GM19035 (cell line): Measurements from ENCODE around the gene KCTD18.

ENCODE experiments used
- ATAC-seq: cut with Tn5 transposase; IDR thresholded peaks from one replicate; pipeline ENCODE4 v1.9.1; 2021; ENCODE audit not compliant: unreplicated experiment

KCTD18 gene

DNA sequence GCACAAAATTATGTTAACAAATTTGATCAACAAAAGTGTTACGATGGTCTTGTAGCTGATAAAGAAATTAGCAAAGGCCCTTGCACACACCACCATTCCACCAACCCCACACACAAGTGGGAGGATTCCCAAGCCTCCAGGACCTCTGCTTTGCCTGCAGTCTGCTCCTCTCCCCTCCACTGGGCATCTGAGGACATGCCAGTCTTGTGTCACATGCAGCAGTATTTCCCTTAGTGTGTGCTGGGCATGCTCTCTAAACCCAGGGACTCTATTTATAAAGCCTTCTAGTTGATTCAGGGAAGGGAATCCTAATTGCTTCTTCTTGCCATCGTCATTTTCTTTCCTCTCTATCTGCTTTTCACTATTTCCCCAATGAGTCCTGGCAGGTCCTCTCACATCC is 53.3 kb downstream of the KCTD18 start:
- ATAC-seq: no peak

DNA sequence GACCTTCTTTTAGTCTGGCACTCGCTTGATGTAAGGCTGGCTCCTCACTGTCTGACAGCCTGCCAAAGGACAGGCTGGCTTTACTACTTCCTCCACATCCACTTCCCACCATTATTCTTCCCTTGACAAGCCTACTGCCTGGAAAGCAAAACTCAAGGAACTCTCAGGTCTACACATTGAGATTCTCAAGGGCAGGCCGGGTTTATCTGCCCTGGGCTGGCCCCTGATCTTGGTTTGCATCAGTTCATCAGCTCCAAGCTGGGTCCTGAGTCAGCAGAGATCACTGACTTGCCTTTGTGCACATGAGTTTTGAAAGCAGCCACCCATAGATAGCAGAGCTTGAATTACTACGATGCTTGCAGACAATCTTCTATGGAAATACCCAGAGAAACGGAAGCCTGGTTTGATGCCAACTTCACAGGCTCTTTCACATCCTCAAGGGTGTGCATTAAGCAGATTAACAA is 53.9 kb downstream of the KCTD18 start:
- ATAC-seq: peak; percentile 31

DNA sequence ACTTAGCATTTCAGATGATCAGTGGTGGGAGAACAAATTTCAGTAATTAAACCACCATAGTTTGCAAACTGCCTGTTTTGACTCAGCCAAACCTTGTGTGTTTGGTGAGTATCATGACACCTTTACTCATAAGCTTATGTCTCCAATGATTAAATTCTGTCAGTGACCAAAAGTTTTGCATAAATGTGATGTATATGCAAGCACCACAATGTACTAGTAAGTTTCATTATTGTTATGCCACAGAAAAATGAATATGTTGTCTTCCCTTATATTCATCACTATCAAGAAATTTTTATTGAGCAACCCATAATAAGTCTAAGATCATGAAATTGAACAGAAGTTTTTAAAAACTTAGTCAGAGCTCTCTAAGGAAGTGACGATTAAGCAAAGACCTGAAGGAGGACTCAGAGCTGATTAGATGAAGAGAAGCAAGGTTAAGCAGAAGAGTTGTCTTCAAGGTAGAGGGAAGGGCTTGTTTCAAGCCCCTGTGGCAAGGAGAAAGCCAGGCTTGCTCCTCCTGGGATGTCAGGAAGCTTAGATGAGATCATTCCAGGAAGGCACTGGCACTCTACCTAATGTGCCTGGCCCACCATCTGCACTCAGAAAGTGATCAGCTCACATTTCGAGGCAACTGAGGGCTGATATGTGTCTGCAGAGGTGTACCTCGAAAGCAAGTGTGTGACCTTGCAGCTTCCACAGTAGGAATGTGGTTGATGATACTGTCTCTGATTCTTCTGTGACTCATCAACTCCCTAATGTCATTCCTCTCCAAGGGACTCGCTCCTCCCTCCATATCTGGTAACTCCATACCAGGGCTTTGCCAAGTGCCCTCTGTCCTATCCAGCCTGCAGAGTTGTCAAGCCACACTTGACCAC is 54.7 kb downstream of the KCTD18 start:
- peak; percentile 89 for ATAC-seq

DNA sequence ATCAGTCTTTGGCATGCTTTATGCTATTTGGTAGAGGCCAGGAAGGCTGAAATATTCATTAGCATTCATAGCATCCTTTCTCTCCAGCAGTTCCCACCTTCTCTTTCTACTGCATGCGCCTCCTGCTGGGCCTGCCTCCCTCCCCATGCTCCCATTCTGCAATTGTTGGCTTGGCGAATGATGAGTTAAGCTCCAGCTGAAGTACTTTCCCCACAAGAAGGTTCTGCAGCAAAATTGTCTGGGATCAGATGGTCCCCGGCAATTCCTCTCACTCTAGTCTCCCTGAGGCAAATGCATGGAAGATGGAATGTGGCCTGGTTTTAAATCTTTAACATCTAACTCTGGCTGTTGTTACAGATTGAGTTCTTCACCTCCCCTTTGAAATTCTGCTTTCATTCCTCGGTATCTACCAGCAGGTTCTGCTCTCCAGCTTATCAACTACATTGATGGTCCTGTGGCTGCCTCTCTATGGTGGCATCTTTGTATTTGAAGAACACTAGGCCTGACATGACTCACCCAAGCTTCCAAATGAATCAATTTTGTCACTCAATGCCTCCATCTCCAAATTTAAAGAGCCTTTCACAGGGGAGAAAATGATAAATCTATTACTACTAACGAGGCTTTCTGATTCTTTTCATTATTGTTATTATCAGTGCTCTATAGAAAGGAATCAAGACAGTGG is 55.9 kb downstream of the KCTD18 start:
- no peak for ATAC-seq

DNA sequence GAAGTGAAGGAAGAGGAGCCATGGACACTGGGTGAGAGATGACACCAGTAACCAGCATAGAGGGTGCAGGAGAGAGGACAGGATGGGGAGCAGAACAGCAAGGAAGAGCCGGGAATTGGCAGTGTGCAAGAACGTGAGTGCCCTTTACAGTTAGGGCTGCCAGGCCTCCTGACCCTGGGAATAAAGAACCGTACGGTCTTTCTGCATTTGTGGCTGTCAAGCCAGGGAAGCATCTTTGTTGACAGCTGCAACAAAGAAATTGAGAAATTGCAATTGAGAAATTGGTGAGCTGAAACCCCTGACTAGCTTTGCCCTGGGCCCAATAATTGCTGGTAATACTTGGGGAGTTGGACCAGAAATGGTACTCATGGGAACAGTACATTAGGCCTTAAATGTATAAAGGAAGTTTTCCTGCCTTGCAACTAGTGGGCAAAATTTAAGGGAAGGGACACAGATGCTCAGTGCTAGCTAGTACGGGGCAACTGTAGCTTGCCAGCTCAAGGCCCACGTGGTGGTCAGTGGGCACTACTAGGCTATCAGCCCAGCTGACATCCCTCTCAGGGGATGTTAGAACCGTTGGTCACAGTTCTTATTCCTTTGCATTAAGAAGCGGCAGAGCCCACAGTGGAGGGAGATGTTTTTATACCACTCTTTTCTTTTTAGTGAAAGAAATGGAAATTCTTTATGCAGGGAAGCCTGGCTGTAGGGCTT is 56.6 kb downstream of the KCTD18 start:
- no peak for ATAC-seq

DNA sequence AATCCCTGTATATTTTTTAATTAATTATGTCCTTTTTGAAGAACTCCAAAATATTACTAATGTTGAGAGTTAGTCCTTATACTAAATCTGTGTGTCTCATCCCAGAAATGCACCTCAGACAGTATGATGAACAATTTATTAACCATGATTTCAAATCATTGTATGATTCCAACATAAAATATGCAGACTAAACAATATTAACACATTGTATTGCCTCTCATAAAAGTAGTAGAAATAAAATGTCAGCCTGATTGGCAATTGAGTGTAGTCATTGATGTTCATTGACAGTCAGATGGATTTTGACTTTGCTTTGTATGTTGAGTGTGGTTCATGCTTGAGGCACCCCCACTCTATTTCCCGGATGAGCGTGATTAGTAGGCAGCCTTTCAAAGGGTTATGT is 57.5 kb downstream of the KCTD18 start:
- ATAC-seq: no peak

DNA sequence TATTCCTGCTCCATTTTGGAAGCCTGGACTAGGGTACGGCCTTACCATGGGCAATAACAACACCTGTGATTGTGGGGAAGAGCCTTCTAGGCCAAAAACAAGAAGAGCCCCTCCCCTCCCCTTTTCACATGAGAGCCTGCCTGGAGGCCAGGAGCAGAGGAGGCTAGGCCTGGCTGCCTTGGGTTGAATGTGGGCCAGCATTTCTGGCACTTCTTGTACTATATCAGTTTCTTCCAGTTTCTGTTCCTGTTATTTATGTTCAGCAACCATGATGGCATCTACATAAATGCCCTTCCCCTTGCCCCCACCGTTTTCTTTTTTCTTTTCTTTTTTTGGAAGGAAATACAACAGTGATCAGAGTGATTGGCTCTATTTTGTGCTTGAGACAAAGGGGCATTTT is 58.4 kb downstream of the KCTD18 start:
- ATAC-seq: no peak

DNA sequence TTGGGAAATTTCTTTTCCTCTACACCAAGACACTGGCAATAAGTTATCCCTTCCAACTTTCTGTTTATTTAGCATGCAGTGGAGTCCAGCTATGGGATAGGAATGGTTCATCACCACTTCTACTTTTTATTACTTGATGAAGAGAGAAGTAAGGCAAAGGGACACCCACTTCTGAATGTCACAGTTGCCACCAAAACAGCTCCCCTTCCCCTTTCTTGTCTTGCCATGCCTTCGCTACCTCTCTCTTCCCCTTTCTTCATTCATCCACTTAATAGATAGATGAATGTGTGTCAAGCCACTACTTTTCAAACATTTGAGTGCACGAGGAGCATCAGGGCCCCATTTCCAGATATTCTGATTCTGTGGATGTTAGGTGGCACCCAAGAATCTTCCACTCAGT is 59.6 kb downstream of the KCTD18 start:
- ATAC-seq: no peak

DNA sequence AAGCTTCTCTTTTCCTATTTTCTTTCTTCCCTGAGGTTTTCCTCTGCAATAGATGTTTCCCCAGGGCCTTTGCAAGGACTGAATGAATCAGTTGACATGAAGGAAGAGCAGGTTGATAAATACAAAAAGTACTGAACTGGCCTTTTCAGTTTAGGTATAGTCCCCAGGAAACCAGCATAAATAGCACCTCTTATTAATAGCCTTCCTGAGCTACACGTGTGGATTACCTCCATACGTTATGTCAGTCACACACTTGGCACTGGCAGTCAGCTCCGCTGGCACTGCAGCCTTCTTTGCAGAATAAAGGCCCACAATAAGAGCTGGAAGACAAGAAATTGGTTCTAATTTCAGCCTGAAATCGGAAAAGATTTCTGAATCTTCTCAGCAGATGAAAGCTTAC is 60.7 kb downstream of the KCTD18 start:
- ATAC-seq: no peak

DNA sequence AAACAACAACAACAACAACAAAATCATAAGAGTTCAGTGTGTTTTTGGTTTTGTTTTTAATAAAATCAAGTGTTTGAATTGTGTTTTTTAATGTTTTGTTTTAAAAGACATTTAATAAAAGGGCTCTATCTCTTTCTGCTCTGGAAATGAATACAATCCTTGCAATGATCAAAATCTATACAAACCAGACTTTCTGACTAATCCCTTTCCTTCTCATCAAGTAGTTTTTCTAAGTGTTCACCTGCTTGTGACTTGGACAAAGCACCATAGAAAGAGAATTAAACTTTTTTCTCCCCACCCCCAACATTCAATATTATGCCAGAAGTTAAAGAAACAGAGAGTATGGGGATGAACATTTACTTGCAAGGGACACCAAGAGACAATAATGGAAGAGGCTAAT is 61.4 kb downstream of the KCTD18 start:
- no peak for ATAC-seq

DNA sequence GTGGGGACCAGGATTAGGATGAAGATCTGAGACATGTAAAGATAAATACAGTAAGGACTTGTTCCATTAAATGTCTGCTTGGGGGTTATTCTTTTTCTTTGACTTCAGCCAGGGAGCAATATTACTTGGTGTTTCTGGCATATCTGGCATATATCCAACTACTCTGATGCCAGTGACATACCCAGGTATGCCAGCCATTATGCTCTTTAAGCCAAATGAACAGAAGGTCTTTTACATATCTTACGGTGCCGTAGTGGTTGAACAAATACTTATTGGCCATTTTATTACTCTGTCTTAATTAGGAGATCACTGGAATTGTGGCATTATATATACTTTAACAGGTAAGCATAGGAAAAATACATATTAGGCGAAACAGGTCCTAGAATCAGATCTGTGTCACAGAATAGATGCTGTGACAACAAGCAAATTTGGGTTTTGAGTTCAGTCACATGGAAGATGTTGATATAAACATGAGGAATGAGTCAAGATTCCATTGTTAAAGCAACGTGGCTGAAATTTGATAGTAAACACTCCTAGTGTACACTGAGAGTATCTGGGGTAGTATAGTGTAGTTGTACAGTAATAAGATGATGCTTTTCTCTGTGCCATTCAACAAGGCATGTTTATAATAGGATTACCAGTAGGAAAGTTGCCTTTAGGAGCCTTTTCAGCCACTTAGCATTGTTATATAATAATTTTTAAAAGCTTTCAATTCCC is 62.6 kb downstream of the KCTD18 start:
- no peak for ATAC-seq

DNA sequence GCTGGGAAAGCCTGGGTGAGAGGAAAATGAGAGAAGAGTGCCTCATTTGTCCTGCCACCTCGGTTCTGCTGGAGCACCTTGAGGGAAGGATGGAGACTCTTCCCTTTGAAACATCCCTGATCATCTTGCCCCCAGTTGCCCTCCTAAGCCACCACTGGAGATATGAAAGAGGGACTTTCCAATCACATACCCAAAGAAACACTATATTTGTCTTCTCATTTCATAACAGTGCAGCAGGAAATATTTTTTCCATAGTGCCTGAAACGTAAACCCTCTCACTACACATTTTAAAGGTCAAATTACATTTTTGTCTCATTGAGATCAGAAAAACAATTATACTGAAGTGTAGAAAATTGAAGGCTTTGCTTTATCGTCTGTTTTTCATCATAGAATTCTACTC is 63.3 kb downstream of the KCTD18 start:
- ATAC-seq: no peak

DNA sequence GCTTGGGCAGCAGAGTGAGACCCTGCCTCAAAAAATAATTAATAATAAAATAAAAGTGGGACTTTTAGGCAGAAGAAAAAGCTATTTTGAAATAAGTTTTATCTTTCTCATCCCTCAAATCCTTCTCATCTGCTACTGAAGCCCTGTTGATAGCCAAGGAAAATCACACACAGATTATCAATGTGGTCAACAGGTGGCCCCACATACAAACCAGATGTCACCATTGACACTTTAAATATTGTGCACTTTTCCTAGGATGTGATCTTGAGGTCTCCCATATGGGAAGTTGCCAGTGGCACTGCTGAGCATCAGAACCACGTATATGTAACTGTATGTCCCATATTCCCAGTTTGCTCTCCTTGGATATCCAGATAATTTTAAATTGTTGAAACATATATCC is 64.6 kb downstream of the KCTD18 start:
- ATAC-seq: no peak

DNA sequence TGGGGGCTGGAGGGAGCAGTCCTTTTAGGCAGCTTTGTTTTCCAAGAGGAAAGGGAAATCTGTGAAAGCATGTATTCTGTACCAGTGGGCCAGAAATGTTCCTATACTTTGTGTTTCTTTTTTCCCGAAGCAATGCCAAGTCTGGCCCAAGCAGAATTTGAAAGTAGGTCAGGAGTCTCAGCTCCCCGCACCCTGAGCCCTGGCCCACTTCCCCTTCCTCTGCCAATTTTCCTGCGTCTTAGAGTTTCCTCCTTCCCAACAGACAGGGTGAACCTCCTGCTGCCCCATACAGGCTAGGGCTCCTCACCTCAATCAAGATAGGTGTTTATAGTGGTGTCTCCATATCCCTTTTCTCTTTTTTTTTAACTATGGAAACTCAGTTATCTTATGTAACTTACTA is 65.3 kb downstream of the KCTD18 start:
- ATAC-seq: no peak

DNA sequence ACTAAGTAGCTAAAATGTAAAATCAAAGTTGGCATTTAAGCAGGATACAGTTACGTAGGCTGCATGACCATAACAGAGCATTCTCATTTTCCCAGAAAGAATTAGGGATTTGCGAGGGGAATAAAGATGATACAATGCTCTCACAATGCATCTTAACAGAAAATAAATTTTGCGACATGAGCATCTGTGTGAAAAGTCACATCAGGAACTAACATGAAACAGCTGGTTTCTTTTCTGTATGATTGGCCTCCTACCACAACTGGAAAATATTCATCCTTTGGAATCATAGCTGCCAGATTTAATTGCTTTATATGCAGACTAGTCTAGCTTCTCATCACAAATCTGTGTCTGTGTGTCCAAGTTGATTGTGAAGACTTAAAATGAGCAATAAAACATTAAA is 66.0 kb downstream of the KCTD18 start:
- no peak for ATAC-seq

DNA sequence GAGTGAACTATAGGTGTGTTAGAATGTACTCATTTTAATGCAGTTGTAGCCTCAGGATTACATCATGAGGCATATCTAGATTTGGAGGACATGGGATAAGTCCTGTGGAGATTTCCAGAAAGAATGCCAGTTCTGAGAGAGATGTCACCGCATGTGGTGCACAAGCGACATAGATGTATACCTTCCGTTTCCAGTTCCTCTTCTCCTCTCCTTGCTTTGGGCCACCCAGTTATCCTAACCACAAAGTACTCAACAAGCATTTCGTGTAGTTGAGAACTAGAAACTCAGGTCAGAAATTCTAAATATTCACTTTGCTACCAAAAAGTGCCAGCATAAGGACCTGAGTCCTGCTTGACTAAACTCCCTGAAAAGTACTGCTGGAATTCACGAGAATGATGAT is 66.5 kb downstream of the KCTD18 start:
- no peak for ATAC-seq

DNA sequence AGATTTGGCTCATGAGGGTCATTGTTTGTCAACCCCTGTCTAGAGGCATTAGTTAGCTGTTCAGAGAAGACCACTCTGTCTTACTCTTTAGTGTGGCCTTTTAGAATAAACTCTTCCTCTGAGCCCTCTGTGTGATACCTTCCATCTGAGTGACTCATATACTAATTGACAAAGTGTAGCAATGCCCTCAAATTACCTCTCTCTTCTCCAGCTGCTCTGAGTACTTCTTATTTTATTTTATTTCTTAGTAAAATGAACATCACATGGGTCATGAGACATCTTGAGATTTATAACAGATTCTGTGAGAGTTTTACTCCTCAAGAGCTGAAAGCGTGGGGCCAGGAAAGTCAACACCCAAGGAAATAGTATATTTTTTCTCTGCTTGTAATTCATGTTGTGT is 67.4 kb downstream of the KCTD18 start:
- ATAC-seq: no peak

DNA sequence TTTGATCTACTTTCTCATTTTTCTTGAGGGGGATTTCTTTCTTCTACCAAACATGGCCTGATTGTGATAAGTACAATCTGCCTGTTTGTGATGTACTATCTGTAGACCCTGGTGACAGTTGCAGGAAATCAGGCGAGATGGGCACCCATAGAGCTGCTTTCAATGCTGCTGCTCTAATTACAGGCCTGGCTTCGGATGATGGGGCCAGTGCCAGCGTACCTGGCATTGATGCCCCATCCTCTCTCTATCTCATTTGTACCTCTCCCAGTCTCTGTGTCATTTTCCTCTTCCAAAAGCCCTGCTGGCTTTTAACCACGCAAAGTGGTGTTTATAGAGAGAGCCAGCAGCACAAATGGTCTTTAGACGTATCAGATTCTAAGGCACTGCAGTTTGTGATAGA is 69.9 kb downstream of the KCTD18 start:
- no peak for ATAC-seq
